Measurements from ENCODE around the gene EGFL7. TPM values are rescaled to one million over a fixed set of nuclear protein-coding genes. Genes with fewer than 3 reads are reported as not detected.

The EGFL7 gene
- 12.6 TPM for total RNA-seq

DNA sequence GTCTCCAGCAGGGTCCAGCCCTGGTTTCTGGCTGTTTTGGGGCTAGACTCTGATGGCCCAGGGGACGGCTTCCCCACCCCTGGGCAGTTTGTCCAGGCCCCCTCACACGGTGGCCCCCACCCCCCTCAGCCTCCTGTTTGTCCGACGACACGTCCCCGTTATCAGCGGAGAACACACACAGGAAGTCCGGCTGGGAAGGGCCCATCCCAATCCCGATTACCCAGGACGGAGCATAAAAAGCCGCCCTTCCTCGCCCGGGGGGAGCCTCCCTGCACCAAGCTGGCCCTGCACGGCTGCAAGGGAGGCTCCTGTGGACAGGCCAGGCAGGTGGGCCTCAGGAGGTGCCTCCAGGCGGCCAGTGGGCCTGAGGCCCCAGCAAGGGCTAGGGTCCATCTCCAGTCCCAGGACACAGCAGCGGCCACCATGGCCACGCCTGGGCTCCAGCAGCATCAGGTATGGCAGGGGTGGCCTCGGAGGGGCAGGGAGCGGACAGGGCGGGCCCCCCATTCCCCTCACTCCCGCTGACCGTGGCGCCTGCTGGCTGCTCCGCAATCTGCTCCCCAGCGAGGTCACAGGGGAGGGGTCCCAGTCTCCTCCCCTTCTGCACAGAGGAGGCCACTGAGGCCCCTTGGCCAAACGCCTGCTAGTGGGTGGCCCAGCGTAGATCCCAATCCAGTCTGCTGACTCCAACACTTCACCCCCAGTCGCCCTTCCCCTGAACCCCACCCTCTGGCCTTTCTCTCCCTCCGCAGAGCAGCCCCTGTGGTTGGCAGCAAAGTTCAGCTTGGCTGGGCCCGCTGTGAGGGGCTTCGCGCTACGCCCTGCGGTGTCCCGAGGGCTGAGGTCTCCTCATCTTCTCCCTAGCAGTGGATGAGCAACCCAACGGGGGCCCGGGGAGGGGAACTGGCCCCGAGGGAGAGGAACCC lies at the start of gene EGFL7:
Gene EGFL7, plus strand, starts transcription at position 261 of the 926 bp plus-strand sequence. CDS start 5,367 bp downstream, outside the sequence.
- FAIRE-seq: no peak

DNA sequence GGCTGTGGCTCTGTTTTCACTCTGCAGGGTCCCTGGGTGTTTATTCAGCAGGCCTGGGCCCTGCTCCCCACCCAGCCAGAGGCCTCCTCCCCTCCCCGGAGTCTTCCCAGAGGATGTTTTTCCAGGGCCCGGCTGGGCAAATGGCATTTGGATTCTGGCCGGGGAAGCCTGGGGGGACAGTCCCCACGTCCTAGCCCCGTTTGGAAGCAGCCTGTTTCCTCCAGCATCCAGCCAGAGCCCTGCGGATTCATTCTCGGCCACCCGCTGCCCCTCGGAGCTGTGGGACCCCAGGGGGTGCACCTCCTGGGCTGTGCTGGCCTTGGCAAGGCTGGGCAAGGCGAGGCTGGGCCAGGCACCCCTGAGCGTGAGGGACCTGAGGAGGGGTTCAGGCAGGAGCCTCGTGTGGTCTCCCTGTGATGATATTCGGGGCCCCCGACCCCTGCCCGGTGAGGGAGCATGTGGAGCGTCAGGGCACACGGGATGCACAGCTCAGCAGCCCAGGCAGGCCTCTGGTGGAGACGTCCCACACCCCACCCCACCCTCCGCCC lies 48.8 kb upstream of the EGFL7 start:
- peak in 1 of 2 donors; percentile 44 for DNase-seq (ENCODE audit: low spot score in 2 of 2)
- FAIRE-seq: no peak

More for the DNA sequence above, at the start of gene EGFL7:
- DNase-seq (ENCODE audit: low spot score in 2 of 2): peak in 1 of 2 donors; percentile 61

DNA sequence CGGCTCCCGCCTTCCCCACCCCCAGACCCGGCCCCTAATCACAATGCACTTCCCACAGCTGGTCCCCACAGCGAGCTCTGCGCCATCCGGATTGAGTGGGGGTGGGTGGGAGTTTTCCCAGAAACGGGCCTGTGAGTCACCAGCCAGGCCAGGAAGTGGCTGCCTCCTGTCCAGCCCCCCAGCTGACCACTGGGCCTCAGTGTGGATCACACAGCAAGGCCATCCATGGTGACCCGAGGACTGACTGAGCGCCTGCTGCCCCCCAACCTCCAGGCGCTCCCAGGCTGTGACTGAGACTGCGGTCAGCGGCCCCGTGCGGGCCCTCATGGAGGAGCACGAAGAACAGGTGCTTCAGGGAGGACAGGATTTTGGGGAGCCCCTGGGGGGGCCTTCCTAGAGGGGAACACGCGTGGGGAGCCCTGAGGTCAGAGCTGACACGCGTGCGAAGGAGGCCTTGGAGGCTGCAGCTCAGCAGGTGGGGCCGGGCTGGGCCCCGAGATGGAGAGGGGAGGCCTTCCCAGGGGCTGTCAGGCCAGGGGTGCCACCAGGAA lies 48.3 kb upstream of the EGFL7 start:
- DNase-seq (ENCODE audit: low spot score in 2 of 2) (peak in 1 of 2 donors; percentile 68), FAIRE-seq (no peak)

DNA sequence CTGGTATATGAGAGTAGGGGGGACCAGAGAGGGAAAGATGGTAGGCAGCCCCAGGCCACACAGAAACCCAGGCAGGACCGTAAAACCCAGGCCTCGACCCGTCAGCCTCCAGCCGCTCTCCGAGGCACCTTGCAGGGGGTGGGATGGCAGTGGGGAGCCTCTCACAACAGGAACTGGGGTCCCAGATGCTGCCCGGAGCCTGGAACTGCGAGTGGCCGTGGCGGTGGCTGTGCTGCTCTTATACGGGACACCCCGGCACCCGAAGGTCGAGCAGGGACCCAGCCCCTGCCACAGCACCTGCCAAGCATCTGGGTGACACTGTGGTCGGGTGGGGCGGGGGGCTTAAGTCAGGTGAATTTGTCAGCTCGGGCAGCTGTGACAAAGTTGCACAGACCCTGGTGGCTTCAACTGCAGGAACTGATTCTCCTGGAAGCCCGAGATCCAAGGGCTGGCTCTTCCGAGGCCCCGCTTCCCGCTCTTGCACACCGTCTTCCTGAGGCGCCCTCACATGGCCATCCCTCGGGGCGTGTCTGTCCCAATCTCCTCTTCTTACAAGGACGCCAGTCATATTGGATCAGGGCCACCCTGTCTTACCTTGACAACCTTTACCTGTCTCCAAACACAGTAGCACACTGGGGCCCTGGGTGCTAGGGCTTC lies 47.6 kb upstream of the EGFL7 start:
- no peak for DNase-seq (ENCODE audit: low spot score in 2 of 2)
- no peak for FAIRE-seq

DNA sequence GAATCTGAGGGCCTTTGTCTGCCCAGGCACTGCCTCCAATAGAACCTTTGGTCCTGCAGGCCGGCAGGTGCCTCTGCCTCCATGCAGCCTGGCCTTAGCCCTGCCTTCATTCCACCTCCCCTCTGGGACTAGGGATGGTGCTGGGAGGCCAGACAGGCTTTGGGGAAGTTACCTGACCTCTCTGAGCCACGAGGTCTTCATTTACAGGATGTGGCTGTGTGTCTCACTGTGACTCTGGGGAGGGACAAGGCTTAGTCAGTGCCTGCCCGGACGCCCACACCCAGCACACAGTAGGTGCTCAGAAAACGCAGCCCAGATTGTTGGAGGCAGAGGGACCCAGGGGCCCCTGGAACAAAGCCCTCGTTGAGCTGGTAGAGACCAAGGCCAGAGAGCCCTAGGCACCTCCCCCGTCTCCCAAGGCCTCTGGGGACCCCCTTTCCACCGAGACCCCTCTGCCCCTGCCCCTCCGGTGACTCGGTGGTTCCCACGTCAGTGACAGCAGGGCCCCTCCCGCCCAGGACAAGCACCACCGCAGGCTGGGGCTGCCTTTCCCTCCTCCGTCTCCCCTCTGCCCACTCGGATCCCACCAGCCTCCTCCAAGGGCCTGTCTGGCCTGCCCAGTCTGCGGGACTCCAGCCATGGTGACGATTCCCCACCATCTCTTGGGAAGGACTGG lies 46.9 kb upstream of the EGFL7 start:
- no peak for DNase-seq (ENCODE audit: low spot score in 2 of 2)

DNA sequence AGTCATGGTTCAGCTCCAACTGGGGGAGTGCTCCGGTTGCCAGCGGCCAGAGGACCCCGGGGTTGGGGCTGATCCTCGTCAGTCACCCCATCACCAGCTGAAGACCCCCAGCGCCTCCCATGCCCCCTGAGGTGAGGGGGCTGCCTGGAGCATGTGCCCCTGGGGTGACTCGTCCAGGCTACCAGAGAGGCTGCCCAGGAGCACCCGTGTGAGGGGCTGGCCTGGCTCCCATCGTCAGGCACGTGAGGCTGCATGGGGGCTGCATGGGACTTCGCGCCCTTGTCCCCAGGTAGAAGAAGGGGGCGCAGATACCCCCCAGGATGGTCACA lies 46.4 kb upstream of the EGFL7 start:
- FAIRE-seq: no peak
- DNase-seq (ENCODE audit: low spot score in 2 of 2): no peak

More for the DNA sequence above, 46.9 kb upstream of the EGFL7 start:
- no peak for FAIRE-seq

DNA sequence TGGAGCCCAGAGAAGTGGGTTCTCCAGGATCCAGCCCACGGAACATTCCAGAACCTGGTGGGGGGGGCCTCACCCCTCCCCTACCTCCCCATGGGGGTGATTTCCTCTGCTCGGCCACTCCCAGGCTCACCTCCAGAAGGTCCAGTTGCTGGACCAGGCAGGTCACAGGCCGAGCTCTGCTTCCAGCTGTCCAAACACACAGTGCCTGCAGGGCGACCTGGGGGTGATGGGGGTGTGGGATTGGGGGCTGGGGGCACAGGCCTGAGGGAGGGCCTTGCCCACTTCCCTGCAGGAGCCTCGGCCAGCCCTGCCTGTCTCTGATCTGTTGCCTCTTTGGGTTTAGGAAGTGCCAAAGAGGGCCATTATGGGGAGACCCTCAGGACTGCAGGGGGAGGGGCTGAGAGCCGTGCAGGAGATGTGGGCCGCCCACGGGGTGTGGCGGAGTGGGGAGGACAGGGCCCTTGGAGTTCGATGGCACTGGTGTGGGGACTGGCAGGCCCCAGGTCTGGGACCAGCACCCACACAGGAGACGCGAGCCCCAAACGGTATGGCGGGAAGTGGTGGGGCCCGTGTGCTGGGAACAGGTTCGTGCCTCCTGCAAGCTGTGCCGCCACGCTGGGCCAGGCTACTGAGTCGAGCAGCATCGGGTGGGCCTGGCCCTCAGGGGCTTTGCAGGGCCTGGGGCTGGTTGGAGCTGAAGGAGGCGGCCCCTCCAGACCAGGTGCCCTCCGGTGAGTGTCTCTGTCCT lies 45.6 kb upstream of the EGFL7 start:
- FAIRE-seq: no peak
- no peak for DNase-seq (ENCODE audit: low spot score in 2 of 2)

DNA sequence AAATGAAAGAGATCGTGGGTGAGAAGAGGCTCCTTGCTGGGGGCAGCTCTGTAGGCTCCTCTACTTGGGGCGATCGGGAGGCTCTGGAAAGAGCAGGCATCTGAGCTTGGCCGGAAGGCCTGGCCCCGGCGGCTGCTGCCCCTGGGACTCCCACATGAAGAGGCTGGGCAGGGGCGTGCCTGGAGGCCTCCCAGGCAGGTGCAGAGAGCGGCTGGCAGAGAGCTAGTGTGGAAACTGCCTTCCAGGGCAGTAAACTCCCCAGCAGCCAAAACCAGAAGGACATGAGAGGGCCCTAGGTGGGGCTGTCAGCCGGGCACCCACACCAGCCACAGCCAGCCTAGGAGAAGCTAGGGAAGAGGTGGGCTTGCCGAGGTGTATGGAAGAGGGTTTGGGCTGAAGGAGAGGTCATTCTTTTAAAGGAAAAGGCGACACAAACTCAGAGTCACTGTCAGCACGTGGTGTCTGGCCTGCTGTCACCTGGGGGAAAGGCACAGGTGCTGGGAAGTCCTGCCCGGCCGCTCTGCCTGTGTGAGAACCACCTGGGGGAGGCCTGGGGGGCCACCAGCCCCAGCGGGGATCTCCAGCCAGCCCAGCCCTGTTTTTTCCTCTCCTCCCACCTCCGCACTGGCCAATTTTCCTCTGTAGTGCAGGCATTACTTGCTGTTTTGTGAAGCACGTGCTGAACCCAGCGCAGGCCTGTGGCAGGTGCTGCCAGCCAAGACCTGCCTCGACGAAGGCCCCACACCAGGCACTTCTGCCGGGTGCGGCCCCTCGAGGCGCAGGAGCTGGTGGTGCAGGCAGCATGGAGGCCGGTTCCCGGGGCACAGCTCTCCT lies 44.8 kb upstream of the EGFL7 start:
- FAIRE-seq (no peak), DNase-seq (ENCODE audit: low spot score in 2 of 2) (no peak)

DNA sequence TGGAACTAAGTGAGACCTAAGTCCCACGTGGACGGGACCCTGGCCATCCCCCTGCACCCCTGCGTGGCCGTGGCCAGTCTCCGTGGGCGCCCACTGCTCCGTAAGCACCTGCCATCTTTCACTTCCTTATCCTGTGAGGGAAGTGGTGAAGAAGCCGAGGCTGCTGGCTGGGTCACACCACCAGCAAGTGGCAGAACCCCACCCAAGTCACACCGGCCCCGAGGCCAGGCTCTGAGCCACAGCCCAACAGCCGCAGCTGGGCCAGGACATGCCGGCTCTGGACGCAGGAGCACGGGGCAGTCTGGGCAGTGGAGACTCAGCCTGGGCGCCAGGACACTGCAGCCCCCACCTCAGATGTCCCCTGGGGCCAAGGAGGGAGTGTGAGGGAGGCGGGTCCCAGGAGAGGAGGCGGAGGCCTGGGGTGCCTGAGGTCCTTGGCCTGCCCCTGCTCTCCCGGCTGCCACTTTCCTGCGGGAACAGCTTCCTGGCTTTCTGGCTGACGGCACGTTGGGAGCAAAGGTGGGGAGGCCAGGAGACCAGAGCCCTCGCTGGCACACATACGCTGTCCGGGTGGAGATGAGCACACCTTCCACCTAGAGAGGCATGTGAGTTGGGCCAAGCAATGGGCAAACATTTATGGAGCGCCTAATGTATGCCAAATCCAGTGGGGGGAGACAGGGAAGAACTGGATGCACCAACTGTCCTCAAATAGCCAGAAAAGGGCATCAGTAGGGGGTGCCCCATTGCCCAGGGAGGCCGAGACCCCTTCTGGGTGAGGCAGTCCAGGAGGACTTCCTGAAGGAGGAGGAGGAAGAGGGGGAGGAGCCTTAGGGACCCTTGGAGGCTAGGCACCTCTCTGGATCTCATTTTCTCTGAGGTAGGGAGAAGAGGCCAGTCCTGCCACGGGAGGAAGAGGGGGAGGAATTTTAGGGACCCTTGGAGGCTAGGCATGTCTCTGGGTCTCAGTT lies 43.9 kb upstream of the EGFL7 start:
- DNase-seq (ENCODE audit: low spot score in 2 of 2) (no peak), FAIRE-seq (no peak)

DNA sequence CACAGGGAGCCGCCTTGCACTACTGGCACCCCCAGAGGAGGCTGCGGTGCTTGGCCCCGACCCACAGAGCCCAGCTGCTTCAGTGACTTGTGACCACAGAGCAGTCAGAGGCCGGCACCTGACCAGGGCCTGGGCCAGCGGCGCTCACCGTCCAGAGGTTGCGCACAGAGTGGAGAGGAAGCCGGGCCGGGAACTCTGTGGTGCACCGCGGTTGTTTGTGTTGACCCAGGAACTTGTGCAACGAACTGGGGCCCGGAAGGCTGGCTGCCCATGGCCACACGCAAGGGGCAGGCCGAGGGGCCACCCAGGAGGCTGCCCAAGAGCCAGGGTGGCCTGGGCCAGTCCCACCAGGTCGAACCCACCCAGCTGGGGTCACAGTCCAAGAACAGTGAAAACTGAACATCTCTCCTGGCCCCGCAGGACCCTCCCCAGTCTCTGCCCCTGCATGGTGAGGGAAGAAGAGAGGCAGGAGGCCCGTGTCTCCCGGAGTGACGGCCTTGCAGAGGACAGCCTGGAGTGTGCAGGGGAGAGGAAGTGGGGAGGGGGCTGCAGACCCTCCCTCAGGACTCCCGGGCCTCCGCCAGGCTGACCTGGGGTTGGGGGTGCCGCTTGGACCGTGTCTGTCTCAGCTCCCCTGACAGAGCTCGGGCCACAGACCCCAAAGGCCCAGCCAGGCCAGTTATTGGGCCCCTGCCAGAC lies 42.8 kb upstream of the EGFL7 start:
- DNase-seq (ENCODE audit: low spot score in 2 of 2): no peak
- FAIRE-seq: no peak

DNA sequence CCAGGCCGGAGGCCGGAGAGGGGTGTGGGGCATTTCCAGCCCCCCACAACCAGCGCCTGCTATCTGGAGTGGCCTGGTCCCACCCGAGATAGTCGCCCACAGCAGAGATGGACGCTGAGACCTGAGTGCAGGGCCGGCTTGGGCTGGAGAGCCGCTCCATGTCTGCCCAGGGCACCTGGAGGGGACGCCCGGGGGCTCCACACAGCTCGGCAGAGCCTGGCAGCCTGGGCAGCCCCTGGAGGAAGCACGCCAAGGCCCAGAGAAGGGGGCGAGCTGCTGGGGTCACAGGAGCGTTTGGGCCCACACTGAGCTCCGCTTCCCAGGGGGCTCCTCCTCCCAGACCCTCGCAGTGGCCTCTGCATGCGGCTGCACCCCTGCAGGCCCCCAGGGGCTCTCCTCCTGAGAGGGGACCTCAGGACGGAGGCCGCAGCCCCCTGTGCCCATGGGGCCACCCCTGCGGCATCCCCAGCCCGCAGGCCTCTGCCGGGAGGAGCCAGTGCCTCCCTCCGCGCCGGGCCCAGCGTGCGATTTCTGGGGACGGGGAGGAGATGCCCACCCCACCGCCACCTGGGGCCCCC lies 42.2 kb upstream of the EGFL7 start:
- FAIRE-seq: no peak

DNA sequence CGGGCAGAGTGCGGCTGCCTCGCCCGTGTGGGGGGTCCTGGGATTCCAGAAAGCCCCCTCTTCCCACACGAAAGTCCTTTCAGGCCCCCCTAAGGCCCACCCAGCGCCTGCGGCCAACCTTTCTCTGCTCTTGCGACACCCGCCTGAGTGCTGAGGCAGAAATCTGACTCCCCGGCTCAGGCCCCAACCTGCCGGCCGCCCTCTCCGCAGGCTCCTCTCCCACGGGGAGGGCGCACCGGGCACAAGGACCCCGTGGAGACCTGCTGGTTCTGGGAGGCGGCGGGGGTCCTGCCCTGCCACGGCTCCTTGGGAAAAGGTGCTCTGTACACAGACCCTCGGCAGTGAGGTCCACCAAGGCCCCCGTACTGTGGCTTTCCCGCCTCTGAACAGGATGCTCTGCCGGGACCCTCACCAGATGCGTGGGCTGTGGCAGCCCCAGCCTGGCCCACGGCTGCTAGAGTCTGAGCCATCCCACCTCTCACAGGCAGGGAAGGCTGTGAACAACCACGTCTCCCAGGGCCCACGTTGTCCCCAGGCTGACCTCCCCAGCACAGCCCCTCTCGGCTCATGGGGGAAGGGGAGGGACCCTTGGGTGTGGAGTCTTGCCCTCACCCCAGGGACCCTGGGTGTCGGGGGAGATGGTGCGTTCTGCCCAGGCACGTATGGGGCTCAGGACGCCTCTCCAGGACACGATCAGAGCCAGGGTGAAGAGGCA lies 41.5 kb upstream of the EGFL7 start:
- FAIRE-seq (no peak), DNase-seq (ENCODE audit: low spot score in 2 of 2) (no peak)

More for the DNA sequence above, 42.2 kb upstream of the EGFL7 start:
- no peak for DNase-seq (ENCODE audit: low spot score in 2 of 2)

DNA sequence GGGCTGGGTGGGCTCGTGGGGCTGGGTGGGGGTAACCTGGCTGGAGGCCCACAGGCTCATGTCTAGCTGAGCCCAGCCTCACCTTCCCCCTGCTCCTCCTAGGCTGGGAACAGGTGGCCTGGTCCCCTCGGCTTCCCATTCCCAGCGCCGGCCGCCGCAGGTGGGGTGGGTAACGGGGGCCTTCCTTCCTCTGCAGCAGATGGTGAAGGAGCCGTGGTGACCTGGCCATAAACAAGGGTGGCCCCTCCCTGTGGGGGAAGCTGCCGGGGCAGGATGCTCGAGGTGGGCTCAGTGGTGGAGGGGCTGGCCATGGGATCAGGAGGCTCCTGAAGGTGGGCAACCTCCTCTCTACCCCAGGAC lies 41.0 kb upstream of the EGFL7 start:
- no peak for FAIRE-seq

DNA sequence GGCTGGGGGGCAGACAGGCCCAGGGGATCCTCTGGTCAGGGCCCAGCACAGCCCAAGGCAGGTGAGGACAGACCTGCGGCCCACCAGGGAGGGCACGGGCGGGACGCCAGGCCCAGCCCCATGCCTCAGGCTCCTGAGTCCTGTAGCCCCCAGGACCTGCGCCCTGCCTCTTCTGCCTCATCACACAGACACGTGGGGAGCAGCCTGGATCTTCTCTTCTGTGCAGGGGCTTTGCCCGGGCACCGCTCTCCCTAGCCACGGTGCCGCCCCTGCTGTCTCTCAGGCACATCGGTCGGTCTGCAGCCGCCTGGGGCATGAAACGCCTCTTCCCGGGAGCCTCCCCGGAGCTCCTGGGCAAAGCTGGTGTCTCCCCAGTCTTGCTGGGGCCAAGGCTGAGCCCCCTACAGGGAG lies 40.2 kb upstream of the EGFL7 start:
- no peak for FAIRE-seq
- no peak for DNase-seq (ENCODE audit: low spot score in 2 of 2)

More for the DNA sequence above, 41.0 kb upstream of the EGFL7 start:
- no peak for DNase-seq (ENCODE audit: low spot score in 2 of 2)

DNA sequence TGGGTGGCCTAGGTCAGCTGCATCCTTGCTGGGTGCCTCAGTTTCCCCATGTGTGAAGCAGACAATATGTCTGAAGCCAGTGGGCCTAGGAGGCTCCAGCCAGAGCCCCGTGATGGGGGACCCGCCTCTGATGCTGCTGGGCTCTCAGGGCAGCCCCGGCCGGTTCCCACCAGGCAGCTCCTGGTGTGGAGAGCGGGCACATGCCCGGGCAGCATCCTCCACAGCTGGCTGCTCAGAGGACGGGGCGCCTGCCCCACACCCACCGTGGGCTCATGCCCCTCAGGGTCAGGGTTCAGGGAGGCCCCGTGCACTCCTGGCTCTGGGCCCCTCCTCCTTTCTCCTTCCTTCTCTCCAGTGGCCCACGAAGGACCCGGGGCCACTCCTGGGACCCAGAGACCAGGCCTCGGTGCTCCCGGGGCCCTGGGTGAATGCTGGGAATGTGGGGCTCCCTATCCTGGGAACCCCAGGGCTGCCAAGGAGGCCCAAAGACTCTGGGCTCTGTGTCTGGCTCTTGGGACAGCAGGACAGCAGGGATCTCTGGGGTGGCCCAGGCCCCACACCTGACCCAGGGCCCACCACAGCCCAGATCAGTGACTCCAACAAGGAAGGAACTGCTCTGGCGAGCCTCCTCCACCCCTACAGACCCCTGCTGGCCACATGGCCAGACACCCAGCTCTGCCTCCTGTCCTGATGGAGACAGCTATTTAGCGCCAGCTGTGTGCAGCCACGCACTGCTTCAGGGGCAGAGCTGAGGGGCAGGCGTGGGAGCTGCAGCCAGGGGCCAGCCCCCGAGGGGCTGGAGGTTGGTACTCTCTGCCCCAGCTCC lies 39.5 kb upstream of the EGFL7 start:
- no peak for DNase-seq (ENCODE audit: low spot score in 2 of 2)
- no peak for FAIRE-seq

DNA sequence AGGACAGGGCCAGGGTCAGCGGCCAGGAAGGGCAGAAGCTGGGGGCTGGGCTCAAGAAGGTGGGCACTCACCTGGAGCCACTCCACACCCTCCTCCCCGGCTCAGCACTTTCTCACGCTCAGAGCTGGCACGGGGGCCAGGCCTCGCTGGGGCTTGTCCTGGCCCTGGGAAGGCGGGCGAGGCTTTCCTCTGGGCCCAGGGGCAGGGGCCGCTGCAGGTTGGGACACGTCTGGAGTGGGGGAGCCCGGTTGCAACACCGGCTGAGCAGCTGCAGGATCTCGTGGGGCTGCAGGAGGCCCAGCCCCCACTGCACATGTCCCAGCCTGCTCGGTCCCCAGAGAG lies 38.9 kb upstream of the EGFL7 start:
- FAIRE-seq (no peak), DNase-seq (ENCODE audit: low spot score in 2 of 2) (no peak)
